Sigmoid colon (tissue), 7 donors: Measurements from ENCODE around the gene GAL3ST2. TPM values are rescaled to one million over a fixed set of nuclear protein-coding genes. Genes with fewer than 3 reads are reported as not detected.

Source experiments
- DNase-seq: peaks from one replicate; pipeline ENCODE4 v3.0.0-alpha.2; 2019
- H3K27ac ChIP-seq, 4 donors: fragments of 200-600 bp; sonication (generic); one replicate each; pipeline ENCODE4 v1.5.1; 2016 to 2019; ENCODE audit warnings: mild to moderate bottlenecking in 1 of 4
- H3K27me3 ChIP-seq, 3 donors: fragments of 200-600 bp; sonication (generic); one replicate each; pipeline ENCODE4 v1.5.1; 2019; ENCODE audit warnings: mild to moderate bottlenecking in 1 of 3
- H3K36me3 ChIP-seq, 4 donors: fragments of 200-600 bp; sonication (generic); one replicate each; pipeline ENCODE4 v1.5.1; 2016 to 2019
- H3K4me1 ChIP-seq, 4 donors: fragments of 200-600 bp; sonication (generic); one replicate each; pipeline ENCODE4 v1.5.1; 2017 to 2019
- H3K4me3 ChIP-seq, 4 donors: fragments of 200-600 bp; sonication (generic); one replicate each; pipeline ENCODE4 v1.5.1; 2017 to 2019; ENCODE audit warnings: mild to moderate bottlenecking in 2 of 4, moderate library complexity in 1 of 4
- H3K9me3 ChIP-seq, 4 donors: fragments of 200-600 bp in 3 of 4; sonication (generic) in 3 of 4; one replicate each; pipeline versions ENCODE4 v1.5.1 to v1.6.1; 2013 to 2019
- EP300 ChIP-seq, 4 donors: sonication (generic); formaldehyde crosslinking; IDR thresholded peaks; one replicate each; pipeline ENCODE4 v1.6.1; 2017; ENCODE audit warnings: antibody characterized with exemption in 4 of 4
- POLR2A ChIP-seq, 2 donors: fragments of 450-650 bp; IDR thresholded peaks; one replicate each; pipeline ENCODE4 v1.6.1; 2016; ENCODE audit warnings: antibody characterized with exemption in 2 of 2, mild to moderate bottlenecking in 2 of 2, moderate library complexity in 2 of 2
- POLR2AphosphoS5 ChIP-seq, 4 donors: sonication (generic); formaldehyde crosslinking; IDR thresholded peaks; one replicate each; pipeline ENCODE4 v1.6.1; 2017; ENCODE audit warnings: antibody characterized with exemption in 4 of 4
- WGBS, 2 donors: extraction: QIAGEN DNeasy Blood & Tissue Kit; methylation state at CpG; one replicate each; pipeline ENCODE4 v1.1.7; 2013; 5-methylcytosine and 5-hydroxymethylcytosine counted together
- intact Hi-C: fragments of 100-400 bp; cut with DNase I; formaldehyde crosslinking; loops from one replicate; pipeline ENCODE4 v1.15.1; 2023
- polyA plus RNA-seq, 3 donors: library from polyadenylated mRNA; stranded (reverse); fragments of 200-250 nt; gene quantifications; one replicate each; pipeline ENCODE4 v1.2.3, GENCODE V29; 2013
- total RNA-seq, 4 donors: library from RNA; depleted of rRNA; stranded (reverse); fragments of >200 nt; gene quantifications; one replicate each; pipeline ENCODE4 v1.1.0, GENCODE V29; 2016
- TF ChIP-seq, protein P1 (sequence below), 4 experiments: fragments of 450-650 bp in 3 of 4; fragments of 200-600 bp in 1 of 4; IDR thresholded peaks; one replicate each; pipeline ENCODE4 v1.5.1; 2016 to 2019; ENCODE audit warnings: antibody characterized with exemption in 4 of 4, mild to moderate bottlenecking in 3 of 4, moderate library complexity in 2 of 4
- donor health status: healthy with polysubstance abuse.
- donor health status: Bipolar disorder and iron deficiency.
- donor health status: healthy.

Gene GAL3ST2
- total and polyA plus RNA-seq, 7 donors = 0.33 to 13.6 (median 3.0) TPM; not detected in 2

- H3K27ac ChIP-seq = no peak overlapping the region
- no peaks in the 10 kb centered on the region for H3K9me3 ChIP-seq
- peaks cover 4 to 69% (median 23%) of the 10 kb centered on the region in 4 donors for H3K36me3 ChIP-seq
- H3K27me3 ChIP-seq = no peaks in the 10 kb centered on the region
- no peak for DNase-seq
- no peak for TF ChIP-seq POLR2AphosphoS5 (IDR thresholded peaks at IDR 0.05)
- TF ChIP-seq EP300 (IDR thresholded peaks at IDR 0.05) = no peak
- TF ChIP-seq, protein P1, sequence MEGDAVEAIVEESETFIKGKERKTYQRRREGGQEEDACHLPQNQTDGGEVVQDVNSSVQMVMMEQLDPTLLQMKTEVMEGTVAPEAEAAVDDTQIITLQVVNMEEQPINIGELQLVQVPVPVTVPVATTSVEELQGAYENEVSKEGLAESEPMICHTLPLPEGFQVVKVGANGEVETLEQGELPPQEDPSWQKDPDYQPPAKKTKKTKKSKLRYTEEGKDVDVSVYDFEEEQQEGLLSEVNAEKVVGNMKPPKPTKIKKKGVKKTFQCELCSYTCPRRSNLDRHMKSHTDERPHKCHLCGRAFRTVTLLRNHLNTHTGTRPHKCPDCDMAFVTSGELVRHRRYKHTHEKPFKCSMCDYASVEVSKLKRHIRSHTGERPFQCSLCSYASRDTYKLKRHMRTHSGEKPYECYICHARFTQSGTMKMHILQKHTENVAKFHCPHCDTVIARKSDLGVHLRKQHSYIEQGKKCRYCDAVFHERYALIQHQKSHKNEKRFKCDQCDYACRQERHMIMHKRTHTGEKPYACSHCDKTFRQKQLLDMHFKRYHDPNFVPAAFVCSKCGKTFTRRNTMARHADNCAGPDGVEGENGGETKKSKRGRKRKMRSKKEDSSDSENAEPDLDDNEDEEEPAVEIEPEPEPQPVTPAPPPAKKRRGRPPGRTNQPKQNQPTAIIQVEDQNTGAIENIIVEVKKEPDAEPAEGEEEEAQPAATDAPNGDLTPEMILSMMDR (IDR thresholded peaks at IDR 0.05) = no peak
- no peak for TF ChIP-seq POLR2A (IDR thresholded peaks at IDR 0.05)
- H3K4me1 ChIP-seq = no peaks in the 10 kb centered on the region
- 97% methylated on average over 14 of the region's 14 CpGs for WGBS, 2 donors
- intact Hi-C loops = no loop called here
- H3K4me3 ChIP-seq = no peak overlapping the region
Observed at GRCh38 chr2:241752253-241752652, 24.4 kb upstream of the GAL3ST2 start.

GRCh38 chr2:241752689-241753276 is 23.8 kb upstream of the GAL3ST2 start:
- Histone ChIP-seq H3K4me3 (no peak overlapping the region), H3K36me3 (peaks cover 4 to 69% (median 23%) of the 10 kb centered on the region in 4 donors), H3K4me1 (no peaks in the 10 kb centered on the region), H3K27ac (no peak overlapping the region), H3K27me3 (no peaks in the 10 kb centered on the region), H3K9me3 (no peaks in the 10 kb centered on the region)
- no peak for DNase-seq
- WGBS, 2 donors = 95% methylated on average over 21 of the region's 21 CpGs
- no peak for TF ChIP-seq POLR2A (IDR thresholded peaks at IDR 0.05)
- no peak for TF ChIP-seq EP300 (IDR thresholded peaks at IDR 0.05)
- TF ChIP-seq, protein P1 (IDR thresholded peaks at IDR 0.05) = no peak
- TF ChIP-seq POLR2AphosphoS5 (IDR thresholded peaks at IDR 0.05) = no peak
- intact Hi-C loops = no loop called here

GRCh38 chr2:241753493-241753892 is 23.1 kb upstream of the GAL3ST2 start:
- intact Hi-C loops = no loop called here
- WGBS, 2 donors = 98% methylated on average over 17 of the region's 17 CpGs

DNA sequence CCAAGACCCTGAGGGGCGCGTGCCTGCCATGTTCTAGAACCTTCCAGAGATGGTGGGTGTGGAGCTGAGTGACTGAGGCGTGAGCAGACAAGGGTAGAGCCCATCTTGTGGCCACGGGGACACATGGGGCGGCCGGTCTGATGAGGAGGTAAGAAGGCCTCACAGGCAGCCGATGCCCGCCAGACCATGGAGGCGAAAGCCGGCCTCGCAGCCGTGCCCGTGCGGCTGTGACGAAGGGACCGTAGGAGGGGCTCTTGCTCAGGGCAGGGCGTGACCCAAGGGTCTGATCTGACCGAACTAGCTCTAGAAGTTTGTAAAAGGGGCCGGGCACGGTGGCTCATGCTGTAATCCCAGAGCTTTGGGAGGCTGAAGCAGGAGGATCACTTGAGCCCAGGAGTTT is 22.6 kb upstream of the GAL3ST2 start:
- Histone ChIP-seq H3K36me3 (peaks cover 4 to 66% (median 22%) of the 10 kb centered on the region in 4 donors), H3K27ac (no peak overlapping the region), H3K4me3 (no peak overlapping the region), H3K9me3 (no peaks in the 10 kb centered on the region), H3K27me3 (no peaks in the 10 kb centered on the region), H3K4me1 (no peaks in the 10 kb centered on the region)
- WGBS, 2 donors = 94 to 97% methylated on average over 20 of the region's 20 CpGs
- intact Hi-C loops = no loop called here
- TF ChIP-seq, protein P1 (IDR thresholded peaks at IDR 0.05) = no peak
- no peak for TF ChIP-seq POLR2A (IDR thresholded peaks at IDR 0.05)
- DNase-seq = no peak

More at GRCh38 chr2:241753493-241753892, 23.1 kb upstream of the GAL3ST2 start:
- Histone ChIP-seq H3K36me3 (peaks cover 4 to 70% (median 23%) of the 10 kb centered on the region in 4 donors), H3K9me3 (no peaks in the 10 kb centered on the region), H3K4me1 (no peaks in the 10 kb centered on the region), H3K27ac (no peak overlapping the region), H3K27me3 (no peaks in the 10 kb centered on the region), H3K4me3 (no peak overlapping the region)
- DNase-seq = no peak
- TF ChIP-seq POLR2AphosphoS5 (IDR thresholded peaks at IDR 0.05) (no peak), EP300 (IDR thresholded peaks at IDR 0.05) (no peak), POLR2A (IDR thresholded peaks at IDR 0.05) (no peak)
- TF ChIP-seq, protein P1 (IDR thresholded peaks at IDR 0.05) = no peak

DNA sequence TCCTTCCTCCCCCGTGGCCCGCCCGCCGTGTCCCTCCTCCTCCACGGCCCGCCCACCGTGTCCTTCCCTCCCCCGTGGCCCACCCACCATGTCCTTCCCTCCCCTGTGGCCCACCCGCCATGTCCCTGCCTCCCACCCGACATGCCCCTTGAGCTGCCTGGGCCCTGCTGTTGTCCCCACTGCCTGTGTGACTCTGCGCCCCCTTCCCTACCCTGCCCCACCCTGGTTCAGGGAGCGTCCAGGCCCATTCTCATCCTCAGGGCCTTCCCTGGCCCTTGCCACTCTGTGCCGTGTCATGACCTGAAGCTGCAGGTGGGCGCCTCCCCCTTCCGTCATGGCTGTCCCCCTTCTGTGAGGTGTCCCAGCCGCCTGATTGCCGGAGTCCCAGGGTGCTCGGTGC is 21.5 kb upstream of the GAL3ST2 start:
- Histone ChIP-seq H3K27ac (no peak overlapping the region), H3K36me3 (peaks cover 4 to 64% (median 18%) of the 10 kb centered on the region in 4 donors), H3K4me1 (no peaks in the 10 kb centered on the region), H3K4me3 (no peak overlapping the region), H3K9me3 (no peaks in the 10 kb centered on the region), H3K27me3 (no peaks in the 10 kb centered on the region)
- WGBS, 2 donors = 88 to 93% methylated on average over 18 of the region's 18 CpGs
- DNase-seq = no peak
- intact Hi-C loops = no loop called here
- TF ChIP-seq EP300 (IDR thresholded peaks at IDR 0.05) (no peak), POLR2A (IDR thresholded peaks at IDR 0.05) (no peak), POLR2AphosphoS5 (IDR thresholded peaks at IDR 0.05) (no peak)
- TF ChIP-seq, protein P1 (IDR thresholded peaks at IDR 0.05) = no peak
